HepG2 (cell line): Measurements from ENCODE around the gene FAM184B. TPM values are rescaled to one million over a fixed set of nuclear protein-coding genes. Genes with fewer than 3 reads are reported as not detected.

Experiments
- ATAC-seq: fragments of 200-7000 bp; cut with Tn5 transposase; 3 replicates; pipeline ENCODE4 v1.9.1; 2020; ENCODE audit warnings: mild to moderate bottlenecking, moderate library complexity
- BruUV-seq: library from RNA; stranded (reverse); fragments of 400-500 nt; replicated peaks from 2 replicates; lab custom pipeline; 2021; lab: Mats Ljungman, UMichigan
- CTCF ChIA-PET: fragments of 300-600 bp; formaldehyde crosslinking; extraction: SDS; loops from one replicate; lab custom pipeline; 2021; ENCODE audit warnings: low total read pairs, inconsistent platforms, low intra/inter-chr PET ratio; lab: Yijun Ruan, JAX
- POLR2A ChIA-PET: fragments of 350-600 bp; sonication (Branson Sonifier 250); formaldehyde crosslinking; loops from one replicate; lab custom pipeline; 2020; ENCODE audit warnings: antibody characterized with exemption, inconsistent platforms; lab: Yijun Ruan, JAX
- DNase-seq: peaks from one replicate; pipeline ENCODE4 v3.0.0-alpha.2; 2015; ENCODE audit warnings: low spot score
- FAIRE-seq: peaks from 3 replicates; lab custom pipeline; 2011; peaks lifted over from hg19 to GRCh38; lab: Jason Lieb, UNC
- H2AFZ ChIP-seq: one replicate; pipeline ENCODE4 v1.6.1; 2011; ENCODE audit warnings: low read length, inconsistent platforms
- H3K27ac ChIP-seq: fragments of 300-600 bp; 3 replicates; pipeline ENCODE4 v1.8.0; 2011; ENCODE audit warnings: mixed run types, mild to moderate bottlenecking, mixed read lengths, low read length, inconsistent platforms; ENCODE audit not compliant: insufficient read depth; ENCODE audit errors: extremely low read length
- H3K27me3 ChIP-seq, 2 experiments: fragments of 200-600 bp in 1 of 2; 2 replicates in 1 of 2; 3 replicates in 1 of 2; pipeline versions ENCODE4 v1.6.0 to v1.8.0; 2011; ENCODE audit warnings: low read length in 2 of 2, mild to moderate bottlenecking in 2 of 2, moderate library complexity in 2 of 2, inconsistent platforms in 1 of 2; ENCODE audit not compliant: insufficient read depth in 2 of 2, control insufficient read depth in 1 of 2
- H3K36me3 ChIP-seq, 2 experiments: fragments of 200-600 bp in 1 of 2; replicated peaks in 1 of 2; 2 replicates in 1 of 2; 3 replicates in 1 of 2; pipeline versions ENCODE4 v1.5.1 to v1.8.0; 2011; ENCODE audit warnings: low read length in 2 of 2, inconsistent platforms in 1 of 2; ENCODE audit not compliant: insufficient read depth in 2 of 2, control insufficient read depth in 1 of 2
- H3K4me1 ChIP-seq: 2 replicates; pipeline ENCODE4 v1.5.1; 2012; ENCODE audit warnings: low read length, inconsistent platforms; ENCODE audit not compliant: insufficient read depth
- H3K4me2 ChIP-seq: 2 replicates; pipeline ENCODE4 v1.6.0; 2011; ENCODE audit warnings: low read depth, low read length, inconsistent platforms
- H3K4me3 ChIP-seq, 3 experiments: fragments of 200-600 bp in 1 of 3; sonication (generic), shearing (Covaris generic) in 1 of 3; replicated peaks in 1 of 3; 2 replicates each; pipeline ENCODE4 v1.5.1; 2011 to 2016; ENCODE audit warnings: low read length in 3 of 3, inconsistent platforms in 2 of 3, low read depth in 2 of 3, mild to moderate bottlenecking in 2 of 3, control low read depth in 1 of 3, mixed read lengths in 1 of 3; ENCODE audit not compliant: insufficient read depth in 1 of 3
- H3K79me2 ChIP-seq: one replicate; pipeline ENCODE4 v1.6.1; 2011; ENCODE audit warnings: low read length, inconsistent platforms; ENCODE audit not compliant: insufficient read depth
- H3K9ac ChIP-seq: 2 replicates; pipeline ENCODE4 v1.6.0; 2011; ENCODE audit warnings: mild to moderate bottlenecking, low read depth, low read length, inconsistent platforms; ENCODE audit not compliant: insufficient read depth
- H3K9me3 ChIP-seq: 2 replicates; pipeline ENCODE4 v1.5.1; 2012; ENCODE audit warnings: mild to moderate bottlenecking, low read length
- H4K20me1 ChIP-seq: 2 replicates; pipeline ENCODE4 v1.6.0; 2011; ENCODE audit warnings: inconsistent platforms, mild to moderate bottlenecking, low read length, moderate library complexity; ENCODE audit not compliant: insufficient read depth
- ATRX ChIP-seq: sonication (generic); formaldehyde crosslinking; IDR thresholded peaks from 2 replicates; pipeline ENCODE4 v1.4.0; 2020; ENCODE audit warnings: missing genetic modification reagents, borderline replicate concordance
- ETV6 ChIP-seq: sonication (generic); formaldehyde crosslinking; conservative IDR thresholded peaks from 2 replicates; pipeline ENCODE4 v1.4.0; 2020; ENCODE audit warnings: missing genetic modification reagents
- HMG20B ChIP-seq: conservative IDR thresholded peaks from 2 replicates; pipeline ENCODE4 v1.6.1; 2016; ENCODE audit warnings: missing genetic modification reagents, missing compliant biosample characterization
- KMT2B ChIP-seq: IDR thresholded peaks from 2 replicates; pipeline ENCODE4 v1.6.1; 2016; ENCODE audit warnings: missing genetic modification reagents, missing compliant biosample characterization
- NBN ChIP-seq: fragments of 450-650 bp; conservative IDR thresholded peaks from 2 replicates; pipeline ENCODE4 v1.6.1; 2017
- RAD21 ChIP-seq: fragments of 450-650 bp; formaldehyde crosslinking; IDR thresholded peaks from 2 replicates; pipeline ENCODE4 v1.5.0; 2020; ENCODE audit warnings: mild to moderate bottlenecking
- RFX5 ChIP-seq: IDR thresholded peaks from 2 replicates; pipeline ENCODE4 v1.6.1; 2011; ENCODE audit warnings: low read depth, low read length, improper control_type of control experiment
- SMAD9 ChIP-seq: sonication (generic); formaldehyde crosslinking; IDR thresholded peaks from 2 replicates; pipeline ENCODE4 v1.5.1; 2020; ENCODE audit warnings: mild to moderate bottlenecking, missing genetic modification reagents
- STAG1 ChIP-seq: sonication (generic); formaldehyde crosslinking; IDR thresholded peaks from 2 replicates; pipeline ENCODE4 v1.4.0; 2020; ENCODE audit warnings: missing genetic modification reagents
- ZBTB26 ChIP-seq: IDR thresholded peaks from 2 replicates; pipeline ENCODE4 v1.6.1; 2016; ENCODE audit warnings: missing compliant biosample characterization, missing genetic modification reagents, borderline replicate concordance
- ZNF839 ChIP-seq: sonication (generic); formaldehyde crosslinking; IDR thresholded peaks from 2 replicates; pipeline ENCODE4 v1.4.0; 2020; ENCODE audit warnings: missing genetic modification reagents, mild to moderate bottlenecking, borderline replicate concordance
- WGBS: methylation state at CpG from one replicate; pipeline ENCODE4 v1.1.6; 2017; ENCODE audit warnings: low lambda C conversion rate; 5-methylcytosine and 5-hydroxymethylcytosine counted together
- in situ Hi-C: cut with HindIII; loops from 2 replicates; pipeline ENCODE4 v1.10.0; 2017; ENCODE audit warnings: low pct_unique_long_range_greater_than_20kb; ENCODE audit not compliant: extremely low pct_ligation_motif_present
- intact Hi-C: fragments of 100-400 bp; cut with micrococcal nuclease; formaldehyde crosslinking; loops from one replicate; pipeline ENCODE4 v1.10.0; 2022; ENCODE audit not compliant: unreplicated experiment
- polyA plus RNA-seq, 8 experiments: library from polyadenylated mRNA; depleted of rRNA in 3 of 8; stranded (reverse) in 7 of 8; unstranded in 1 of 8; fragments of >200 nt; fragmentation: Illumina TruSeq in 4 of 8; extraction: Trizol in 4 of 8; gene quantifications; 2 replicates each; pipeline versions ENCODE4 v1.2.1 to v1.2.3, GENCODE V29; 2011 to 2016; ENCODE audit warnings: low read depth in 4 of 8, missing spikeins in 1 of 8, mixed read lengths in 1 of 8; ENCODE audit not compliant: insufficient read depth in 1 of 8
- total RNA-seq, 5 experiments: library from RNA; depleted of rRNA; stranded (reverse); fragments of >200 nt; fragmentation: Illumina TruSeq; extraction: Trizol; gene quantifications; 2 replicates each; pipeline ENCODE4 v1.2.3, GENCODE V29; 2016; ENCODE audit warnings: low read depth in 1 of 5

FAM184B gene
- total and polyA plus RNA-seq, 2 of the 13 experiments (the other 11 are each of a cell fraction or from before 2014, with no cell fraction given) = not detected

DNA sequence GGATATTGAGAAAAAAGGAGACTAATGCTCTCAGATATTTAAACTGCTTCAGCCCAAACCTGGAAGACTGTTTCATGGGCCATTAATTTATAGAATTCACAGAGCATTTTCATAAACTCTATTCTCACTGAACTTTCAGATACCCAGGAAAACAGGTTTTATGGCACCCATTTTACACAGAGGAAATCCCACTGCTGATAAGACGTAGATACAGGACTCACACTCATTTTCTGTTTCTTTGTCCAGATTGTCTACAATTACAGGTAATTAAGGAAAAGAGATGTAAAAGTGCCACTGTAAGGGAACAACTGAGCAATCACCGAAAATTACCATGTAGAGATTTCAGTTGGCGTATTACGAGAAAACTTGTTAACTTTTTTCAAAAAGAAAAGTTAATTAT lies 83.3 kb downstream of the FAM184B start:
- CTCF ChIA-PET = no interaction called here
- Histone ChIP-seq H3K79me2 (no peaks in the 10 kb centered on the region), H3K27me3 (no peaks in the 10 kb centered on the region), H4K20me1 (no peaks in the 10 kb centered on the region), H3K27ac (no peak overlapping the region), H3K4me2 (no peak overlapping the region), H3K4me1 (peaks cover 13% of the 10 kb centered on the region), H3K36me3 (no peaks in the 10 kb centered on the region), H2AFZ (no peak overlapping the region), H3K4me3 (no peak overlapping the region), H3K9me3 (no peaks in the 10 kb centered on the region), H3K9ac (no peak overlapping the region)
- FAIRE-seq = no peak
- no TSS peak for BruUV-seq
- no peak for ATAC-seq
- WGBS = 59% methylated on average over 4 of the region's 4 CpGs
- intact Hi-C loops = no loop called here
- POLR2A ChIA-PET = no interaction called here
- in situ Hi-C loops = no loop called here
- DNase-seq = no peak
- no peak for TF ChIP-seq ATRX (CRISPR knock-in tag)
- TF ChIP-seq KMT2B (CRISPR knock-in tag) = no peak
- TF ChIP-seq STAG1 (CRISPR knock-in tag) = no peak
- no peak for TF ChIP-seq RAD21 (CRISPR knock-in tag)
- TF ChIP-seq ZBTB26 = no peak
- TF ChIP-seq HMG20B (CRISPR knock-in tag) = no peak
- no peak for TF ChIP-seq RFX5
- no peak for TF ChIP-seq SMAD9 (CRISPR knock-in tag)
- no peak for TF ChIP-seq NBN
- no peak for TF ChIP-seq ZNF839
- TF ChIP-seq ETV6 = no peak
